ENCODE results near the gene SLC38A8.

Gene SLC38A8

GRCh38 chr16:83973581-83974385 is 68.8 kb downstream of the SLC38A8 start:
- Mint-ChIP-seq H3K27ac (no peak overlapping the region), H3K36me3 (ENCODE audit: low read depth) (no peaks in the 10 kb centered on the region), H3K27me3 (peaks cover 33% of the 10 kb centered on the region)

GRCh38 chr16:83973077-83973476 is 69.5 kb downstream of the SLC38A8 start:
- H3K9me3 Mint-ChIP-seq: peaks cover 3% of the 10 kb centered on the region
- H3K36me3 Mint-ChIP-seq (ENCODE audit: low read depth): no peaks in the 10 kb centered on the region
- peaks cover 33% of the 10 kb centered on the region for H3K27me3 Mint-ChIP-seq
- DNase-seq: no peak
- no peak overlapping the region for H3K4me3 Mint-ChIP-seq
- peaks cover 3% of the 10 kb centered on the region for H3K4me1 Mint-ChIP-seq (ENCODE audit: low read depth)
- no peak overlapping the region for H3K27ac Mint-ChIP-seq

More at GRCh38 chr16:83973581-83974385, 68.8 kb downstream of the SLC38A8 start:
- DNase-seq: no peak
- Mint-ChIP-seq H3K4me3 (no peak overlapping the region), H3K9me3 (peaks cover 9% of the 10 kb centered on the region), H3K4me1 (ENCODE audit: low read depth) (peaks cover 3% of the 10 kb centered on the region)

GRCh38 chr16:83972256-83973008 is 70.2 kb downstream of the SLC38A8 start:
- Mint-ChIP-seq H3K36me3 (ENCODE audit: low read depth) (no peaks in the 10 kb centered on the region), H3K4me1 (ENCODE audit: low read depth) (peaks cover 4% of the 10 kb centered on the region), H3K4me3 (no peak overlapping the region), H3K27me3 (peaks cover 36% of the 10 kb centered on the region), H3K9me3 (no peaks in the 10 kb centered on the region), H3K27ac (no peak overlapping the region)
- no peak for DNase-seq

GRCh38 chr16:83971165-83972130 is 71.1 kb downstream of the SLC38A8 start:
- Mint-ChIP-seq H3K27me3 (peaks cover 37% of the 10 kb centered on the region), H3K36me3 (ENCODE audit: low read depth) (no peaks in the 10 kb centered on the region), H3K4me1 (ENCODE audit: low read depth) (peaks cover 4% of the 10 kb centered on the region), H3K4me3 (no peak overlapping the region), H3K9me3 (no peaks in the 10 kb centered on the region), H3K27ac (no peak overlapping the region)
- no peak for DNase-seq

GRCh38 chr16:83970430-83970815 is 72.2 kb downstream of the SLC38A8 start:
- peaks cover 4% of the 10 kb centered on the region for H3K4me1 Mint-ChIP-seq (ENCODE audit: low read depth)
- no peak for DNase-seq
- no peak overlapping the region for H3K4me3 Mint-ChIP-seq
- no peaks in the 10 kb centered on the region for H3K9me3 Mint-ChIP-seq
- no peaks in the 10 kb centered on the region for H3K36me3 Mint-ChIP-seq (ENCODE audit: low read depth)
- peaks cover 35% of the 10 kb centered on the region for H3K27me3 Mint-ChIP-seq
- no peak overlapping the region for H3K27ac Mint-ChIP-seq

GRCh38 chr16:83969771-83970429 is 72.7 kb downstream of the SLC38A8 start:
- H3K36me3 Mint-ChIP-seq (ENCODE audit: low read depth): no peaks in the 10 kb centered on the region
- no peak for DNase-seq
- no peaks in the 10 kb centered on the region for H3K9me3 Mint-ChIP-seq
- no peak overlapping the region for H3K4me3 Mint-ChIP-seq
- peaks cover 35% of the 10 kb centered on the region for H3K27me3 Mint-ChIP-seq
- H3K4me1 Mint-ChIP-seq (ENCODE audit: low read depth): peaks cover 4% of the 10 kb centered on the region
- H3K27ac Mint-ChIP-seq: no peak overlapping the region

GRCh38 chr16:83968891-83969649 is 73.5 kb downstream of the SLC38A8 start:
- peaks cover 4% of the 10 kb centered on the region for H3K4me1 Mint-ChIP-seq (ENCODE audit: low read depth)
- H3K36me3 Mint-ChIP-seq (ENCODE audit: low read depth): no peaks in the 10 kb centered on the region
- peaks cover 35% of the 10 kb centered on the region for H3K27me3 Mint-ChIP-seq
- peak overlapping the region; percentile 15 for H3K4me3 Mint-ChIP-seq
- no peak for DNase-seq
- no peak overlapping the region for H3K27ac Mint-ChIP-seq
- no peaks in the 10 kb centered on the region for H3K9me3 Mint-ChIP-seq

- Mint-ChIP-seq H3K4me1 (ENCODE audit: low read depth) (peaks cover 4% of the 10 kb centered on the region), H3K36me3 (ENCODE audit: low read depth) (no peaks in the 10 kb centered on the region), H3K27me3 (peaks cover 35% of the 10 kb centered on the region), H3K27ac (no peak overlapping the region), H3K4me3 (no peak overlapping the region), H3K9me3 (no peaks in the 10 kb centered on the region)
- DNase-seq: no peak
Measured at GRCh38 chr16:83968306-83968851, 74.2 kb downstream of the SLC38A8 start.

GRCh38 chr16:83967838-83968305 is 74.7 kb downstream of the SLC38A8 start, which contains the start of gene NECAB2:
TSS of gene NECAB2 (plus strand) at chr16:83968244. CDS start at chr16:83968649, 405 bp downstream.
- Mint-ChIP-seq H3K4me3 (peak within 1 kb of the TSS; percentile 27), H3K4me1 (ENCODE audit: low read depth) (peaks cover 4% of the 10 kb centered on the region), H3K9me3 (no peaks in the 10 kb centered on the region), H3K27me3 (peaks cover 35% of the 10 kb centered on the region), H3K36me3 (ENCODE audit: low read depth) (no peaks in the 10 kb centered on the region), H3K27ac (no peak within 1 kb of the TSS)
- no peak for DNase-seq

GRCh38 chr16:83967091-83967490 is 75.5 kb downstream of the SLC38A8 start:
- H3K9me3 Mint-ChIP-seq: no peaks in the 10 kb centered on the region
- H3K4me1 Mint-ChIP-seq (ENCODE audit: low read depth): peaks cover 4% of the 10 kb centered on the region
- no peak overlapping the region for H3K4me3 Mint-ChIP-seq
- H3K27ac Mint-ChIP-seq: no peak overlapping the region
- no peaks in the 10 kb centered on the region for H3K36me3 Mint-ChIP-seq (ENCODE audit: low read depth)
- peaks cover 34% of the 10 kb centered on the region for H3K27me3 Mint-ChIP-seq
- no peak for DNase-seq

- Mint-ChIP-seq H3K4me1 (ENCODE audit: low read depth) (peaks cover 4% of the 10 kb centered on the region), H3K27me3 (peaks cover 27% of the 10 kb centered on the region), H3K36me3 (ENCODE audit: low read depth) (no peaks in the 10 kb centered on the region), H3K27ac (no peak overlapping the region), H3K4me3 (no peak overlapping the region), H3K9me3 (no peaks in the 10 kb centered on the region)
- DNase-seq: no peak
Measured at GRCh38 chr16:83966153-83966696, 76.4 kb downstream of the SLC38A8 start.

- no peaks in the 10 kb centered on the region for H3K9me3 Mint-ChIP-seq
Measured at GRCh38 chr16:83965444-83966152, 77.0 kb downstream of the SLC38A8 start.

More at GRCh38 chr16:83965444-83966152, 77.0 kb downstream of the SLC38A8 start:
- Mint-ChIP-seq H3K27me3 (peaks cover 22% of the 10 kb centered on the region), H3K36me3 (ENCODE audit: low read depth) (no peaks in the 10 kb centered on the region), H3K4me3 (no peak overlapping the region), H3K4me1 (ENCODE audit: low read depth) (peaks cover 4% of the 10 kb centered on the region), H3K27ac (no peak overlapping the region)
- DNase-seq: no peak

Measured in activated T-cell treated with anti-CD3 and anti-CD28 coated beads, Interleukin-2, amount 50 U/mL, for 24 hours (primary cell).